NT2/D1 (cell line): ENCODE data around the gene OTUB1.
A peak's percentile ranks its signal among the peaks of the same experiment; 100 is the strongest.

Experiments used
- DNase-seq: peaks from one replicate; pipeline ENCODE4 v3.0.0-alpha.2; 2011; ENCODE audit warnings: low read depth, low spot score
- H3K27me3 ChIP-seq: 2 replicates; pipeline ENCODE4 v1.6.0; 2011; ENCODE audit warnings: mild to moderate bottlenecking; ENCODE audit not compliant: insufficient read length, insufficient read depth
- H3K36me3 ChIP-seq: 2 replicates; pipeline ENCODE4 v1.6.1; 2011; ENCODE audit warnings: mild to moderate bottlenecking, low read length, mixed read lengths; ENCODE audit not compliant: insufficient read depth, insufficient read length
- H3K4me1 ChIP-seq: 2 replicates; pipeline ENCODE4 v1.5.1; 2011; ENCODE audit not compliant: insufficient read depth, insufficient read length
- H3K4me3 ChIP-seq: 2 replicates; pipeline ENCODE4 v1.5.1; 2011; ENCODE audit warnings: low read depth; ENCODE audit not compliant: insufficient read length
- H3K9ac ChIP-seq: 2 replicates; pipeline ENCODE4 v1.6.0; 2011; ENCODE audit warnings: low read depth; ENCODE audit not compliant: insufficient read length
- H3K9me3 ChIP-seq: 2 replicates; pipeline ENCODE4 v1.5.1; 2011; ENCODE audit warnings: mild to moderate bottlenecking, low read length; ENCODE audit not compliant: insufficient read depth
- SUZ12 ChIP-seq: IDR thresholded peaks from 2 replicates; pipeline ENCODE4 v1.6.1; 2011; ENCODE audit not compliant: insufficient read length, insufficient read depth; ENCODE audit errors: extremely low read depth
- YY1 ChIP-seq: IDR thresholded peaks from 2 replicates; pipeline ENCODE4 v1.6.1; 2011; ENCODE audit not compliant: insufficient read length, insufficient read depth
- ZNF274 ChIP-seq: IDR thresholded peaks from 2 replicates; pipeline ENCODE4 v1.6.1; 2011; ENCODE audit warnings: mild to moderate bottlenecking, low read depth, low read length

Gene OTUB1

GRCh38 chr11:63985812-63986155, 454 bp upstream of the OTUB1 start:
- Histone ChIP-seq H3K4me1 (peaks cover 22% of the 10 kb centered on the region), H3K9me3 (no peaks in the 10 kb centered on the region), H3K9ac (peak overlapping the region; percentile 100), H3K27me3 (no peaks in the 10 kb centered on the region), H3K4me3 (peak overlapping the region; percentile 96), H3K36me3 (peaks cover 32% of the 10 kb centered on the region)
- no peak for DNase-seq
- no peak for TF ChIP-seq ZNF274
- TF ChIP-seq SUZ12, result no peak
- TF ChIP-seq YY1, result no peak

GRCh38 chr11:63986932-63987513, 785 bp downstream of the OTUB1 start:
- Histone ChIP-seq H3K27me3 (no peaks in the 10 kb centered on the region), H3K36me3 (peaks cover 45% of the 10 kb centered on the region), H3K4me3 (peak overlapping the region; percentile 96), H3K9ac (peak overlapping the region; percentile 100), H3K4me1 (peaks cover 22% of the 10 kb centered on the region), H3K9me3 (no peaks in the 10 kb centered on the region)
- no peak for TF ChIP-seq YY1
- TF ChIP-seq ZNF274, result no peak
- no peak for TF ChIP-seq SUZ12
- DNase-seq, result no peak

GRCh38 chr11:63991558-63991957, 5.3 kb downstream of the OTUB1 start:
- H3K4me3 ChIP-seq, result no peak overlapping the region
- DNase-seq, result no peak
- no peak for TF ChIP-seq SUZ12
- TF ChIP-seq YY1, result no peak
- TF ChIP-seq ZNF274, result no peak
- no peaks in the 10 kb centered on the region for H3K9me3 ChIP-seq
- no peaks in the 10 kb centered on the region for H3K27me3 ChIP-seq
- no peak overlapping the region for H3K9ac ChIP-seq
- H3K36me3 ChIP-seq, result peaks cover 82% of the 10 kb centered on the region
- H3K4me1 ChIP-seq, result peaks cover 11% of the 10 kb centered on the region

GRCh38 chr11:63993100-63993499, 6.9 kb downstream of the OTUB1 start:
- H3K4me1 ChIP-seq, result peaks cover 19% of the 10 kb centered on the region
- H3K9ac ChIP-seq, result no peak overlapping the region
- H3K4me3 ChIP-seq, result no peak overlapping the region
- no peaks in the 10 kb centered on the region for H3K9me3 ChIP-seq
- TF ChIP-seq YY1 (no peak), ZNF274 (no peak), SUZ12 (no peak)
- no peaks in the 10 kb centered on the region for H3K27me3 ChIP-seq
- DNase-seq, result no peak
- H3K36me3 ChIP-seq, result peaks cover 85% of the 10 kb centered on the region

- peaks cover 79% of the 10 kb centered on the region for H3K36me3 ChIP-seq
Observed at GRCh38 chr11:63993993-63994392, 7.8 kb downstream of the OTUB1 start.

GRCh38 chr11:63996512-63996911, 10.3 kb downstream of the OTUB1 start:
- Histone ChIP-seq H3K4me3 (no peak overlapping the region), H3K27me3 (peaks cover 9% of the 10 kb centered on the region), H3K9ac (no peak overlapping the region), H3K36me3 (peaks cover 60% of the 10 kb centered on the region), H3K9me3 (no peaks in the 10 kb centered on the region), H3K4me1 (peaks cover 23% of the 10 kb centered on the region)
- no peak for DNase-seq
- TF ChIP-seq ZNF274, result no peak
- TF ChIP-seq YY1, result no peak
- no peak for TF ChIP-seq SUZ12

More at GRCh38 chr11:63993993-63994392, 7.8 kb downstream of the OTUB1 start:
- TF ChIP-seq SUZ12 (no peak), ZNF274 (no peak), YY1 (no peak)
- Histone ChIP-seq H3K9me3 (no peaks in the 10 kb centered on the region), H3K9ac (no peak overlapping the region), H3K4me1 (peaks cover 22% of the 10 kb centered on the region), H3K27me3 (no peaks in the 10 kb centered on the region), H3K4me3 (no peak overlapping the region)
- no peak for DNase-seq

- no peak for TF ChIP-seq ZNF274
- TF ChIP-seq YY1, result no peak
- TF ChIP-seq SUZ12, result no peak
- DNase-seq, result no peak
- peaks cover 53% of the 10 kb centered on the region for H3K36me3 ChIP-seq
Observed at GRCh38 chr11:63997104-63997700, 11.0 kb downstream of the OTUB1 start.

More at GRCh38 chr11:63997104-63997700, 11.0 kb downstream of the OTUB1 start:
- Histone ChIP-seq H3K9me3 (no peaks in the 10 kb centered on the region), H3K4me1 (peaks cover 23% of the 10 kb centered on the region), H3K4me3 (no peak overlapping the region), H3K27me3 (peaks cover 10% of the 10 kb centered on the region), H3K9ac (peak overlapping the region; percentile 80)
